Fibroblast of skin of back (primary cell): ENCODE data around the gene ATG9B.
A peak's percentile ranks its signal among the peaks of the same experiment; 100 is the strongest.
"Not testable (repeated sequence)": the region's sequence is repeated elsewhere in the genome, so short reads cannot be mapped to it uniquely, and the experiment has no call there.

Source experiments
- DNase-seq: peaks from one replicate; pipeline ENCODE4 v3.0.0-alpha.2; 2013

ATG9B gene

DNA sequence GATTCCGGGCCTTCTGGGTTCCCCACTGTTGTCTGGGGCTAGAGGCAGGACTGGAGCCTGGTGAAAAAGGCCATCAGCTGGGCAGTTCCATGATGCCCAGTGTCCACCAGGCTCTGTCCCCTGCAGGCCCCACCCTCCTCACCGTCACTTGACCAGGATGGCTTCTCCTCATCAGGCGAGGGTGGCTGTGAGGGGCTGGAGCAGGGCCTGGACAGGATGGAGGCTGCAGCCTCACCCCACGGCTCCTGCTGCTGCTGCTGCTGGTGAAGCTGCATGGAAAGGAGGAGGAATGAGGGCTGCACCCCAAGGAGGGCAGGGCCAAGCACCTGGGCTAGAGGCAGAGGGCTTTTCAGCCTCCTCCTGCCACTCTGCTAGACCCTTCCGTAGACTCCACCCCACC, 8.3 kb downstream of the ATG9B start:
- DNase-seq: no peak

DNA sequence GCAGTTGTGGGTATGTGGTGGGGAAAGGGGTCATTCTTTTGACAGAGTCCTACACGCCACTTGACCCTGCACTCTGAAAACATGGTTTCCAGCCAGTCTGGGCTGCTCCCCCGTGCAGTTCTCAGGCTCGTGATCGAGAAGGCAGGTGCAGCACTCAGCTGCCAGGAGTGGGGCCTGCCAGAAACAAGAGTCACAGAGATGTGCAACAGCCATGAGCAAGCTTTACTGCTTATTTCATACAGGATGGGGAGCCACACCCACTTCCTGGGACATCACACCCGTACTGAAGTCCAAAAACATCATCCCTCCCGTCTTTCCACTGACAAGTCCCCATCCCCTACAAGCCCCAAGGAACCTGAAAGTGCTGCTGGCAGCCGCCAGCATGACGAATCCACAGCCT, 9.3 kb downstream of the ATG9B start:
- no peak for DNase-seq

DNA sequence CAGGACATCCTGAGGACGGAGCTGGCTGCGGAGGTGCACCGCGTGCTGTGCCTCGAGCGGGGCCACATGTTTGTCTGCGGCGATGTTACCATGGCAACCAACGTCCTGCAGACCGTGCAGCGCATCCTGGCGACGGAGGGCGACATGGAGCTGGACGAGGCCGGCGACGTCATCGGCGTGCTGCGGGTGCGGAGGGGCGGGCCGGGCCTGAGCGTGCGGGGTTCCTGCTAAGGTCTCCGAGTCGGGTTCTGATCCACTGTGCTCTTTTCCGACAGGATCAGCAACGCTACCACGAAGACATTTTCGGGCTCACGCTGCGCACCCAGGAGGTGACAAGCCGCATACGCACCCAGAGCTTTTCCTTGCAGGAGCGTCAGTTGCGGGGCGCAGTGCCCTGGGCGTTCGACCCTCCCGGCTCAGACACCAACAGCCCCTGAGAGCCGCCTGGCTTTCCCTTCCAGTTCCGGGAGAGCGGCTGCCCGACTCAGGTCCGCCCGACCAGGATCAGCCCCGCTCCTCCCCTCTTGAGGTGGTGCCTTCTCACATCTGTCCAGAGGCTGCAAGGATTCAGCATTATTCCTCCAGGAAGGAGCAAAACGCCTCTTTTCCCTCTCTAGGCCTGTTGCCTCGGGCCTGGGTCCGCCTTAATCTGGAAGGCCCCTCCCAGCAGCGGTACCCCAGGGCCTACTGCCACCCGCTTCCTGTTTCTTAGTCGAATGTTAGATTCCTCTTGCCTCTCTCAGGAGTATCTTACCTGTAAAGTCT, 10.4 kb downstream of the ATG9B start:
- peak; percentile 79 for DNase-seq

DNA sequence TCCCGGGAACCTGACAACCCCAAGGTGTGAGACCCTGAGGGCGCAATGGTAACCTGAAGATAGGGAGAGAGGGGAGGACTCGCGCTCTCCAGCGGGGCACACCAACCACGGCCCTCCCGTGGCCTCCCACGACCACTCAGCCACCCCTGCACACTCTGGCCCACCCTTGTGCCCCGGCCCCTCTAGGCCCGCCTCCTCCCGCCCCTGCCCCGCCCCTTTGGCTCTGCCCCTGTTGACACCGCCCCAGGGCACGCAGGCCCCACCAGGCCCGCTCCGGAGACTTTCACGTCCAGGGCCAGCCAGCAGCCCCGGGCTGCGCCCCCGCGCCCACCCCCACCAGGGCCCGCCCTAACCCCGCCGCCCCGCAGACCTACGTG, 10.9 kb downstream of the ATG9B start:
- DNase-seq: no peak

DNA sequence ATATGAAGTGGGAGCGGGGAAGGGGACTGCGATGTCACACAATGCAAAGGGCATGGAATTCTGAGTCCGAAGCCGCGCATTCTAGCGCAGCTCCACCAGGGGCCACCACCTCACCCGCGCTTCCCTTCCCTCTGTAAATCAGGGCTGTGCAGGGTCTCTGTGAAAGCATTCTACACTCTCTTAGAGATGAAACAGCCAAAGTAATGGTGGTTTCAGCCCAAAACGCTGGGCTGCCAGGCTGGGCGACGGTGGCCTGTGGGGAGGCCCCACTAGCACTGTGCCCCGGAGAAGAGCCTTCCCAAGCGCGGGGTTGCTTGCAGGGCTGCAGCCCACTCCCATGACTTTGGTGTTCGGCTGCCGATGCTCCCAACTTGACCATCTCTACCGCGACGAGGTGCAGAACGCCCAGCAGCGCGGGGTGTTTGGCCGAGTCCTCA, 11.4 kb downstream of the ATG9B start:
- peak; percentile 54 for DNase-seq

DNA sequence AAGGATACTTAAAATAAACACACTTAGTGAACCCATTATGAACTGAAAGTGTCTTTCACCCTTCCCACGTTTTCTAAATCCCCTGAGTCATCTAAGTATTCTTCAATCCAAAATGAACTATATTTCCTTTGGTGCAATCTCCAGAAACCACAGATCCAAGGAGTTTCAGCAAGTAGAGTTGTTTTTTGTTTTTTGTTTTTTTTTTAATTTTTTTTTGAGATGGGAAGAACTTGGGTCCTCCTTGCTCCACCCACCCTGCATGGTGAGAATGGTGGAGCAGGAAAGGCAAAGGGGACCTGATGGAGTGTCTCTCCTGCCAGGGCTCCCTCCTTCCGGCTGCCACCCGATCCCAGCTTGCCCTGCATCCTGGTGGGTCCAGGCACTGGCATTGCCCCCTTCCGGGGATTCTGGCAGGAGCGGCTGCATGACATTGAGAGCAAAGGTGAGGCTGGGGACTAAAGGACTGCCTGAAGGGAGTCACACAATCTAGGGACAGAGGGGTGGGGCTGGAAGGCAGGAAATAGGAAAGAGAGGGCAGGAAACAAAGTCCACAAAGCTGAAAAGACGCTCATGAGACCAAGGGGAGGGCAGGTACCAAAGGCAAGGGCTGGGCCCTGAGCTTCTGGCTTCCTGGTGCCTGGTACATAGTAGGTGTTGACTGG, 12.1 kb downstream of the ATG9B start:
- no peak for DNase-seq

DNA sequence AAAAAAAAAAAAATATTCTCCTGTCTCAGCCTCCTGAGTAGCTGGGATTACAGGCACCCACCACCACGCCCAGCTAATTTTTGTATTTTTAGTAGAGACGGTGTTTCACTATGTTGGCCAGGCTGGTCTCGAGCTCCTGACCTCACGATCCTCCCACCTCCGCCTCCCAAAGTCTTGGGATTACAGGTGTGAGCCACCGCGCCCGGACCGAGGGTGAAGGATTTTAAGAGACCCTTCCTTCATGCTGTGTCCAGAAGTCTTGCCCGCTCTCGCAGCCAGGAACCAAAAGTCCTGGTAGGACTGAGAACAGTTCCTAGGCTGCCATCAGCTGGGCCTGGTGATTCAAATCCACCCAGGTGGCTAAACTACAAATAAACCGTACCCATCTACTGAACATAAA, 12.7 kb downstream of the ATG9B start:
- DNase-seq: not testable (repeated sequence)

DNA sequence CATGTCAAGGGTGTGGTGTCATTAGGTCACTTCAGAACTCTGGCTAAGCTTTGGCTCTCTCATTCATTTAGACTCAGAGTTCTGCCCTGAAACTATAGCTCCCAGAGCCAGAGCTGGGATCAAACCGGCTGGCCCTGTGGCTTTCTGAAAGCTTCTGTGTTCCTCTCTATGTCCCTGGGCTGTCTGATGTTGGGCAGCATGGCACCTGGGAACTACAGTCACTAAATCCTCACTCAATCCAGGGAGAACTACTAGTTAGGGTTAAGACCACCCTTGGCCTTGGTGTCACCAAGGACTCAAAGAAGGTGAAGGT, 13.2 kb downstream of the ATG9B start:
- DNase-seq: no peak

DNA sequence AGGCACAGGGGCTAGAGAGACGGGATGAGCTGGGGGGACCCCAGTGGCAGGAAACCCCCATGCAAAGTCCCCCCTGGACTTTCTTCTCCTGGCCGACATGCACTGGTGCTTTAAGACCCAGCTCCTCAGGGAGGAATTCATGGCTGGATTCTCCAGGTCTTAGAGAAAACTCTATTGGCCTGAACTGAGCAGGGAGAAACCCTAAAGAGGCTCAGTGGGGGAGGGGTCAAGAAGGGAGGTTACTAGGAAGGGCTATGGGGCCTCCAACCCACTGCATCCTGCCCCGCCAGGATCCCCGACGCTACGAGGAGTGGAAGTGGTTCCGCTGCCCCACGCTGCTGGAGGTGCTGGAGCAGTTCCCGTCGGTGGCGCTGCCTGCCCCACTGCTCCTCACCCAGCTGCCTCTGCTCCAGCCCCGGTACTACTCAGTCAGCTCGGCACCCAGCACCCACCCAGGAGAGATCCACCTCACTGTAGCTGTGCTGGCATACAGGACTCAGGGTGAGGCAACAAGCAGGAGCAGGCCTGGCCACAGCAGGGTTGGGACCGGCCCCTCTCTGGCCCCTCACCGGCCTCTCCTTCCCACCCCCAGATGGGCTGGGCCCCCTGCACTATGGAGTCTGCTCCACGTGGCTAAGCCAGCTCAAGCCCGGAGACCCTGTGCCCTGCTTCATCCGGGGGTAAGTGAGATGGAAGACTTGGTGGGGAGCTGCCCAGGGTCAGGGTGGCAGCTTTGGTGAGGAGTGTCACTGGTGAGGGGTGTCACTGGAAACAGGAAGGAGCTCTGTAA, 13.8 kb downstream of the ATG9B start:
- DNase-seq: peak; percentile 49

DNA sequence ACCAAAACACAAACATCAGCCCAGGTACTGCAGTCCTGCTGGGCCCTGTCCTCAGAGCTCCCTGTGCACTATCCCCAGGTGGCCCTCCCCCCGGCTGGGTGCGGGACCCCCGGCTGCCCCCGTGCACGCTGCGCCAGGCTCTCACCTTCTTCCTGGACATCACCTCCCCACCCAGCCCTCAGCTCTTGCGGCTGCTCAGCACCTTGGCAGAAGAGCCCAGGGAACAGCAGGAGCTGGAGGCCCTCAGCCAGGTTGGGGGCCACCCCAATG, 14.3 kb downstream of the ATG9B start:
- DNase-seq: no peak

DNA sequence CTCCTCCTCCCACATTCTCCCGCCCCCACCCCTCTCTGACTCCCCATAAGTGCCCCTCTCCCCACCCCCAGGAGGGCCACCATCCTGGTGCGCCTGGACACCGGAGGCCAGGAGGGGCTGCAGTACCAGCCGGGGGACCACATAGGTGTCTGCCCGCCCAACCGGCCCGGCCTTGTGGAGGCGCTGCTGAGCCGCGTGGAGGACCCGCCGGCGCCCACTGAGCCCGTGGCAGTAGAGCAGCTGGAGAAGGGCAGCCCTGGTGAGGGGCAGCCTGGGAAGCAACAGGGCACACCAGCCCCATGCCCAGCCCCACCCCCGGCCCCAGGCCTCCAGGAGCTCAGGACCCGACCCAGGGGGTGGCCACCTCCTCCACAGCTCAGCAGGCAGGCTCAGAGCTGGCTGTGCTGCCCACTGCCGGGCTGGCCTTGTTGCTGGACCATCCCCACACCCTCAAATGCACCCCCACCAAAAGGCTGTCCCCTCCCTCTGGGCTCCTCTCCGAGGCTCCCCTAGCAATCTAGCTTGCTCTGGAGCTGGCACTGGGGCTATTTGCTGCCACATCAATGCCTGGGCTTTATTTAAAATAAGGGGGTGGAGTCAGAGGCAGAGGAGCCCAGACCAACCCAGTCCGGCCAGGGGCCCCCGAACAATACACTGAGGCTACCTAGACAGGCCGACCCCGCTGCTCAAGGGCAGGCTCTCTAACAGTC, 14.8 kb downstream of the ATG9B start:
- no peak for DNase-seq

DNA sequence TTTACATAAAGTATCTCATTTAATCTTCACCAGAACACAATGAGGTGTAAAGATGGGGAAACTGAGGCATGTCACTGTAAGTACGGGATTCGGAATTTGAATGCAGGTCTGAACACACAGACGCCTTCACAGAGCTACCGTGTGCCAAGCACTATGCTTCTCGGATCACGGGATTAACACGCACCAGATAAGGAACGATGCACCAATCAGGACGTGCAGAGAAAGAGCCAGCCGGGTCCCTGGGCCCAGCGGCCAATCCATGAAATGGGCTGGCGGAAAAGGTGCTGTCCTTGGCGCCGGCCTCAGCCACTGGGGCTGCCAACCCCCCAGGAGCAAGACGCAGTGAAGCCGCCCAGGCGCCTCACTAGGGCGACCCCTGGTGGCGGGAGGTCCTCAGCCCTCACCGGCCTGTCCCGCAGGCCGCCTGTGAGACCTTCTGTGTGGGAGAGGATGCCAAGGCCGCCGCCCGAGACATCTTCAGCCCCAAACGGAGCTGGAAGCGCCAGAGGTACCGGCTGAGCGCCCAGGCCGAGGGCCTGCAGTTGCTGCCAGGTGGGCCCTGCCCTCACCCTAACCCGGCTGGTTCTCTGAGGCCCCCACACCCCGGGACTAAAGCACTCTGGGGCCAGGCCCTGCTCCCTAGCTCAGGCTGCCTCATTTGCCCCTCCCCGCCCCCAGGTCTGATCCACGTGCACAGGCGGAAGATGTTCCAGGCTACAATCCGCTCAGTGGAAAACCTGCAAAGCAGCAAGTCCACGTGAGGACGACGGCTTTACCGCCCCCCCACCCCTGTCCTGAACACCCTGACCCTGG, 15.6 kb downstream of the ATG9B start:
- DNase-seq: peak; percentile 48

DNA sequence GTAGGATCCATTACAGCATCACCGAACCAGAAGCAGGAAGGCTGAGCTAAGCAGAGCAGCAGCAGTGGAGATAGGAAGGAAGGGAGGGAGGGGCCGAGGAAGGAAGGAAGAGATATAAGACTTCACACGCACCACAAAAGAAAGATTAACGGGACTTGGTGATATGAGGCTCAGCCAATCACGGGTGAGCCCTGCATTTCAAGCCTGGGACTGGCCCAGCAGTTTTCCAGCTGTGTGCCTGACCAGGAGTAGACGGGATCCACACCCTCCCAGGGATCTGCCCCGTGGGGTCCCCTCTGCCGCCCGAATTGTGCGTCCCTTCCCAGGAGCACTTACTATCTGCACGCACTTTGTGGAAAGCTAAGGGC, 16.2 kb downstream of the ATG9B start:
- DNase-seq: no peak

DNA sequence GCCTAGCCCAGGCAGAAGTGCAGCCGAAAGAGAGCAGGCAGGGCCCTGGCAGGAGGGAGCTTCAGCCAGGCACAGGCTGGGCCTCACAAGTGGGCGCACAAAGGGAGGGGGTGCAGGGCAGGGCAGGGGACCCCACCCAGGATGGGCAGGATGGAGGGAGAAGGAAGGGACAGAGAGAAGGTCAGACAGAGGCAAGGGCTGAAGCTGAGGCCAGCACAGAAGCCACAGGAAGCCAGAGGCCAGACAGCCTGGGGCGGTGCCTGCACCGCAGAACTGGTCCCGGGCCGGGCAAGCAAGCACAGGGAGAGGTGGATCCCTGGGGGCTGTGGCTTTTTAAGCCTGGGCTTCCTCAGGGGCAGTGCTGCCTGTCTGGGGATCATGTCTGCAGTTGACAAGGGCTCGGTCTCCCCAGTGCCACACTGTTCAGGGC, 16.8 kb downstream of the ATG9B start:
- DNase-seq: no peak

DNA sequence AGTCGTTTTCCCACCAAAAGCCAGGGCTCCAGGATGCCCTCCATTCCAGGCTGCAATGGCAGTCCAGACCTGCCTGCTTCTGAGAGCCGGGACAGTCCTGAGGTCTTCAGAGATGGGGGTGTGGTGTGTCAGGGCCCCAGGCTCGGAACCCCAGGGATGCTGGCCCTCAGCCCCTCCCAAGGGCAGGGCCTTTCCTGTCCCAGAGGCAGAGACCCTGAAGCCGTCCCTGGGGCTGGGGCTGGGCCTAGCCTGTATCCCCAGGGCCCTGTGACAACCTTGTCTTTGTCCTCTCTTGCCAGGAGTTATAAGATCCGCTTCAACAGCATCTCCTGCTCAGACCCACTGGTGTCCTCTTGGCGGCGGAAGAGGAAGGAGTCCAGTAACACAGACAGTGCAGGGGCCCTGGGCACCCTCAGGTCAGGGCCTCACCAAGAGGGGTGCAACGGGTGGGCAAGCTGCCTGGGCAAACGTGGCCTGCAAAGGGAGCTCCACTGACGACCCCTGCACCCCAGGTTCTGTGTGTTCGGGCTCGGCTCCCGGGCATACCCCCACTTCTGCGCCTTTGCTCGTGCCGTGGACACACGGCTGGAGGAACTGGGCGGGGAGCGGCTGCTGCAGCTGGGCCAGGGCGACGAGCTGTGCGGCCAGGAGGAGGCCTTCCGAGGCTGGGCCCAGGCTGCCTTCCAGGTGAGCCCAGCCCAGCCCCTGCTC, 17.5 kb downstream of the ATG9B start:
- no peak for DNase-seq

DNA sequence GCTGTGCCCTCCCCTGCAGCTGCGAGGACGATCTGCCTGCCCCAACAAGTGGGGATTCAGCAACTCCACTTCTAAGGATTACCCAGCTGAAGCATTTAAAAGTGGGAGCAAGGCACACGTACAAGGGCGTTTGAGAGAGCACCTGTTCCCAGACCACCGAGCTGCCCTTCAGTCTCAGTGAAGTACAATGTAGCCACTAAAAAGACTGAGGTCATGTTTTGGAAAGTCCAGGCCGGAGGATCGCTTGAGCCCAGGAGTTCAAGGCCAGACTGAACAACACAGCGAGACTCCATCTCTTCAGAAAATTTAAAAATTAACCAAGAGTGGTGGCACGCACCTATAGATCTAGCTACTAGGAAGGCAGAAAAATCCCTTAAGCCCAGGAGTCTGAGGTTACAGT, 18.7 kb downstream of the ATG9B start:
- no peak for DNase-seq

DNA sequence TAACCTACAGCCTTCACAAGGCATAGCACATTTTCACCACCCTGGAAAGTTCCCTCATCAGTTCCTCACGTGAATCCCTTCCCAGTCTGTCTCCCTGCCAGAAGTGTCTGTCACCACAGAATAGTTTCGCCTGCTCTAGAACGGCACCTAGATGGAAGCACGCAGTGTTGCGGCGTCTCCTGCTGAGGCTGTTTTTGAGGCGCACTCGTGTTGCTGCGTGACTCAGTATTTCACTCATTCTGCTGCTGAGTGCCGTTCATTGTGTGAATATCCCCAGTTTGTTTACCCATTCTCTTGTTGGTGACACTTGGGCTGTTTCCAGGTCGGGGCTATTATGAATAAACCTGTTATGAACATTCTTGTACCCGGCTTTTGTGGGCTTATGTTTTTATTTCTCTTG, 20.7 kb downstream of the ATG9B start:
- no peak for DNase-seq

DNA sequence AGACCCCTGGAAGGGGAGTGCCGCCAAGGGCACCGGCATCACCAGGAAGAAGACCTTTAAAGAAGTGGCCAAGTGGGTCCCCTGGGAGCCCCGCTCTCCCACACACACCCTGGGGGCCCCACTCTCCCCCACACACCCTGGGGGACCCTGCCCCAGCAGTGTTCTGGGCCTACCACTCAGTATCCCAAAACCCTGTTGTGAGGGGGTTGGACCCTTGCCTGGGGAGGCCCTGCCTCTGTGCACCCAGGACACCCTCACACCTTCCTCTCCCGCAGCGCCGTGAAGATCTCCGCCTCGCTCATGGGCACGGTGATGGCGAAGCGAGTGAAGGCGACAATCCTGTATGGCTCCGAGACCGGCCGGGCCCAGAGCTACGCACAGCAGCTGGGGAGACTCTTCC, 22.7 kb downstream of the ATG9B start:
- no peak for DNase-seq

DNA sequence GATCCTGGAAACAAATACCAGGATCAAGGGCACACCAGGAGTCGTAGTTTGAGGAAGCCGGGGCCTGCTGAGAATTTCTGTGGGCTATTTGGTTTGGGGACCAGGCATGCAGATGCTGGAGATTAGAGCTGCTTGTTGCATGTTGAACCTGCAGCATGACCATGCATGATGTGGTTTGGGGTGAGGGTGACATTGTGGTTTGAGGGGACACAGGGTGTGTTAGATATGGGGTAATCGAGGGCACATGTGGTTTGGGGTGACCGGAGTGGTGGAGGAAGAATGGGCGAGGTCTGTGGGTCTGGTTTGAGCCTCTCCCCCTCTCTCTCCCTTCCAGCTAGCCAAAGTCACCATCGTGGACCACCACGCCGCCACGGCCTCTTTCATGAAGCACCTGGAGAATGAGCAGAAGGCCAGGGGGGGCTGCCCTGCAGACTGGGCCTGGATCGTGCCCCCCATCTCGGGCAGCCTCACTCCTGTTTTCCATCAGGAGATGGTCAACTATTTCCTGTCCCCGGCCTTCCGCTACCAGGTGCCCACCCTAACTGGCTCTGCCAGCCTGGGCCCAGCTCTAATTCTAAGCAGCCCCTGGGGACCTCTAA, 23.3 kb downstream of the ATG9B start:
- DNase-seq: no peak

DNA sequence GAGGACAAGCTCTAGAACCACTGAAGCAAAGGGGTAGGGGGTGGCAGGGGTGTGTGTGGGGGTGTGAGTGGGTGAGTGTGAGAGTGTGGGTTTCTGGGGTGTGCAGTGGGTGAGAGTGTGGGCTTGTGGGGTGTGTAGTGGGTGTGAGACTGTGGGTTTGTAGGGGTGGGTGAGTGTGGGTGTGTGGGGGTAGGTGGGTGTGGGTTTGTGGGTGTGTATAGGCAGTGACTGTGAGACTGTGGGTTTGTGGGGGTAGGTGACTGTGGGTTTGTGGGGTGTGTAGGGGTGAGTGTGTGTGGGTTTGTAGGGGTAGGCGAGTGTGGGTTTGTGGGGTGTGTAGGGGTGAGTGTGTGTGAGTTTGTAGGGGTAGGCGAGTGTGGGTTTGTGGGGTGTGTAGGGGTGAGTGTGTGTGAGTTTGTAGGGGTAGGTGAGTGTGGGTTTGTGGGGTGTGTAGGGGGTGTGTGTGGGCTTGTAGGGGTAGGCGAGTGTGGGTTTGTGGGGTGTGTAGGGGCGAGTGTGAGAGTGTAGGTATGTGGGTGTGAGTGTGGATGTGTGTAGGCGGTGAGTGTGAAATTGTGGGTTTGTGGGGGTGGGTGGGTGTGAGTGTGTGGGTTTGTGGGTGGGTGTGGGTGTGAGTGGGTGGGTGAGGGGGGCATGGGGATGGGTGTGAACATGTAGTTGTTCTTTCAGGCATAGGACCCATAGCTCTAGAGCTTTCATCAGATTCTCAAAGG, 24.6 kb downstream of the ATG9B start:
- no peak for DNase-seq

DNA sequence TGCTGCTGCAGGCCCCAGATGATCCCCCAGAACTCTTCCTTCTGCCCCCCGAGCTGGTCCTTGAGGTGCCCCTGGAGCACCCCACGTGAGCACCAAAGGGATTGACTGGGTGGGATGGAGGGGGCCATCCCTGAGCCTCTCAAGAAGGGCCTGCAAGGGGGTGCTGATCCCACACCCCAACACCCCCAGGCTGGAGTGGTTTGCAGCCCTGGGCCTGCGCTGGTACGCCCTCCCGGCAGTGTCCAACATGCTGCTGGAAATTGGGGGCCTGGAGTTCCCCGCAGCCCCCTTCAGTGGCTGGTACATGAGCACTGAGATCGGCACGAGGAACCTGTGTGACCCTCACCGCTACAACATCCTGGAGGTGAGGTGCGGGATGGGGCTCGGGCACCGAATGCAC, 25.3 kb downstream of the ATG9B start:
- DNase-seq: no peak
